DOHH2 (cell line): ENCODE measurements around the gene CAMTA2.

Source experiments
- EZH2phosphoT487 ChIP-seq: fragments of 200-600 bp; sonication (generic); IDR thresholded peaks from 2 replicates; pipeline ENCODE4 v1.6.1; 2017; ENCODE audit warnings: borderline replicate concordance, mild to moderate bottlenecking, antibody characterized with exemption, low read length, moderate library complexity, mixed read lengths
- TF ChIP-seq, protein P1 (sequence below): fragments of 200-600 bp; sonication (generic); IDR thresholded peaks from one replicate; pipeline ENCODE4 v1.5.1; 2014; ENCODE audit warnings: antibody characterized with exemption, mild to moderate bottlenecking, low read depth, low read length; ENCODE audit not compliant: poor library complexity, severe bottlenecking

- TF ChIP-seq EZH2phosphoT487, result no peak
- TF ChIP-seq, protein P1, sequence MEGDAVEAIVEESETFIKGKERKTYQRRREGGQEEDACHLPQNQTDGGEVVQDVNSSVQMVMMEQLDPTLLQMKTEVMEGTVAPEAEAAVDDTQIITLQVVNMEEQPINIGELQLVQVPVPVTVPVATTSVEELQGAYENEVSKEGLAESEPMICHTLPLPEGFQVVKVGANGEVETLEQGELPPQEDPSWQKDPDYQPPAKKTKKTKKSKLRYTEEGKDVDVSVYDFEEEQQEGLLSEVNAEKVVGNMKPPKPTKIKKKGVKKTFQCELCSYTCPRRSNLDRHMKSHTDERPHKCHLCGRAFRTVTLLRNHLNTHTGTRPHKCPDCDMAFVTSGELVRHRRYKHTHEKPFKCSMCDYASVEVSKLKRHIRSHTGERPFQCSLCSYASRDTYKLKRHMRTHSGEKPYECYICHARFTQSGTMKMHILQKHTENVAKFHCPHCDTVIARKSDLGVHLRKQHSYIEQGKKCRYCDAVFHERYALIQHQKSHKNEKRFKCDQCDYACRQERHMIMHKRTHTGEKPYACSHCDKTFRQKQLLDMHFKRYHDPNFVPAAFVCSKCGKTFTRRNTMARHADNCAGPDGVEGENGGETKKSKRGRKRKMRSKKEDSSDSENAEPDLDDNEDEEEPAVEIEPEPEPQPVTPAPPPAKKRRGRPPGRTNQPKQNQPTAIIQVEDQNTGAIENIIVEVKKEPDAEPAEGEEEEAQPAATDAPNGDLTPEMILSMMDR, result no peak
These were observed 24.5 kb upstream of the CAMTA2 start for GRCh38 chr17:5011928-5012327.
